Prostate gland (tissue), 2 donors: ENCODE measurements around the gene LRRC40. TPM values are rescaled to one million over a fixed set of nuclear protein-coding genes. Genes with fewer than 3 reads are reported as not detected.

ENCODE experiments used
- DNase-seq: peaks from one replicate; pipeline ENCODE4 v3.0.0-alpha.2; 2019; ENCODE audit warnings: low spot score
- H3K27ac ChIP-seq, 2 donors: fragments of 200-600 bp; sonication (generic); 2 replicates each; pipeline ENCODE4 v1.5.1; 2017 to 2019
- H3K27me3 ChIP-seq: fragments of 200-600 bp; sonication (generic); replicated peaks from 2 replicates; pipeline ENCODE4 v1.5.1; 2019; ENCODE audit not compliant: insufficient read depth
- H3K36me3 ChIP-seq, 2 donors: fragments of 200-600 bp; sonication (generic); 1 replicate in 1 of 2; 2 replicates in 1 of 2; pipeline versions ENCODE4 v1.5.1 to v1.8.1; 2017 to 2019
- H3K4me1 ChIP-seq: fragments of 200-600 bp; sonication (generic); replicated peaks from 2 replicates; pipeline ENCODE4 v1.5.1; 2019
- H3K4me3 ChIP-seq, 2 donors: fragments of 200-600 bp; sonication (generic); 2 replicates each; pipeline ENCODE4 v1.5.1; 2017 to 2019
- H3K9me3 ChIP-seq: fragments of 200-600 bp; sonication (generic); 2 replicates; pipeline ENCODE4 v1.5.1; 2017
- CTCF ChIP-seq, 4 experiments: fragments of 200-600 bp in 2 of 4; fragments of 450-650 bp in 2 of 4; sonication (generic) in 2 of 4; IDR thresholded peaks; 1 replicate in 3 of 4; 2 replicates in 1 of 4; pipeline ENCODE4 v1.5.1; 2016 to 2019; ENCODE audit warnings: antibody characterized with exemption in 4 of 4, mild to moderate bottlenecking in 2 of 4, moderate library complexity in 2 of 4
- POLR2A ChIP-seq: fragments of 450-650 bp; IDR thresholded peaks from one replicate; pipeline ENCODE4 v1.6.1; 2016; ENCODE audit warnings: antibody characterized with exemption, mild to moderate bottlenecking
- POLR2AphosphoS5 ChIP-seq: sonication (generic); formaldehyde crosslinking; IDR thresholded peaks from one replicate; pipeline ENCODE4 v1.6.1; 2017; ENCODE audit warnings: antibody characterized with exemption
- WGBS: methylation state at CpG from one replicate; pipeline ENCODE4 v1.1.5; 2018; 5-methylcytosine and 5-hydroxymethylcytosine counted together
- intact Hi-C: fragments of 100-400 bp; cut with DNase I; formaldehyde crosslinking; loops from one replicate; pipeline ENCODE4 v1.14.2; 2022
- total RNA-seq, 2 donors: library from RNA; depleted of rRNA; stranded (reverse); fragments of >200 nt; gene quantifications; one replicate each; pipeline ENCODE4 v1.1.0, GENCODE V29; 2016

The LRRC40 gene
- total RNA-seq, 2 donors from 2014 or later, result 10.7 to 18.6 TPM

GRCh38 chr1:70171512-70171911 is 33.9 kb downstream of the LRRC40 start:
- intact Hi-C loops, result no loop called here
- Histone ChIP-seq H3K36me3 (no peaks in the 10 kb centered on the region), H3K4me1 (no peaks in the 10 kb centered on the region), H3K4me3 (no peak overlapping the region), H3K9me3 (no peaks in the 10 kb centered on the region), H3K27me3 (no peaks in the 10 kb centered on the region), H3K27ac (no peak overlapping the region)
- TF ChIP-seq CTCF (IDR thresholded peaks at IDR 0.05), result no peak
- DNase-seq, result no peak
- 100% methylated on average over 1 of the region's 1 CpG for WGBS

- no peaks in the 10 kb centered on the region for H3K27me3 ChIP-seq
- H3K4me1 ChIP-seq, result no peaks in the 10 kb centered on the region
- WGBS, result 60% methylated on average over 5 of the region's 5 CpGs
- no peak overlapping the region for H3K4me3 ChIP-seq
- TF ChIP-seq CTCF (IDR thresholded peaks at IDR 0.05) (no peak), POLR2A (no peak), POLR2AphosphoS5 (no peak)
- no peak for DNase-seq
- no peaks in the 10 kb centered on the region for H3K36me3 ChIP-seq
- intact Hi-C loops, result no loop called here
- no peaks in the 10 kb centered on the region for H3K9me3 ChIP-seq
- no peak overlapping the region for H3K27ac ChIP-seq
These were observed 36.1 kb downstream of the LRRC40 start for GRCh38 chr1:70169018-70169839.

- intact Hi-C loops, result no loop called here
- TF ChIP-seq POLR2AphosphoS5 (no peak), CTCF (IDR thresholded peaks at IDR 0.05) (no peak), POLR2A (no peak)
- H3K36me3 ChIP-seq, result no peaks in the 10 kb centered on the region
- no peaks in the 10 kb centered on the region for H3K27me3 ChIP-seq
- no peak overlapping the region for H3K27ac ChIP-seq
- H3K9me3 ChIP-seq, result no peaks in the 10 kb centered on the region
- H3K4me3 ChIP-seq, result no peak overlapping the region
- no peak for DNase-seq
- H3K4me1 ChIP-seq, result no peaks in the 10 kb centered on the region
These were observed 37.1 kb downstream of the LRRC40 start for GRCh38 chr1:70168283-70168682.

- H3K4me3 ChIP-seq, result no peak overlapping the region
- TF ChIP-seq CTCF (IDR thresholded peaks at IDR 0.05), result no peak
- TF ChIP-seq POLR2AphosphoS5, result no peak
- TF ChIP-seq POLR2A, result no peak
- no peaks in the 10 kb centered on the region for H3K9me3 ChIP-seq
- H3K27me3 ChIP-seq, result no peaks in the 10 kb centered on the region
- no peak for DNase-seq
- no peaks in the 10 kb centered on the region for H3K4me1 ChIP-seq
- no peaks in the 10 kb centered on the region for H3K36me3 ChIP-seq
- 93% methylated on average over 4 of the region's 4 CpGs for WGBS
- intact Hi-C loops, result no loop called here
- H3K27ac ChIP-seq, result no peak overlapping the region
These were observed 41.0 kb downstream of the LRRC40 start for GRCh38 chr1:70164350-70164749.

GRCh38 chr1:70156529-70157120 is 48.8 kb downstream of the LRRC40 start:
- no peak overlapping the region for H3K4me3 ChIP-seq
- H3K9me3 ChIP-seq, result no peaks in the 10 kb centered on the region
- H3K27me3 ChIP-seq, result no peaks in the 10 kb centered on the region
- H3K4me1 ChIP-seq, result no peaks in the 10 kb centered on the region
- H3K36me3 ChIP-seq, result no peaks in the 10 kb centered on the region
- DNase-seq, result no peak
- no peak for TF ChIP-seq CTCF (IDR thresholded peaks at IDR 0.05)
- TF ChIP-seq POLR2AphosphoS5, result no peak
- no peak for TF ChIP-seq POLR2A
- H3K27ac ChIP-seq, result no peak overlapping the region
- whole genome bisulfite sequencing, result 97% methylated on average over 5 of the region's 5 CpGs
- intact Hi-C loops, result no loop called here
